OCI-LY3 (cell line): ENCODE results near the gene CYS1.
"Not testable (repeated sequence)": the region's sequence is repeated elsewhere in the genome, so short reads cannot be mapped to it uniquely, and the experiment has no call there.

Experiments used
- H2AFZ ChIP-seq: fragments of 200-600, 300-600 bp; shearing (Covaris generic); 2 replicates; pipeline ENCODE4 v1.6.0; 2014; ENCODE audit warnings: antibody characterized with exemption, low read depth, low read length
- H3K27ac ChIP-seq: fragments of 200-600, 300-600 bp; sonication (generic); 2 replicates; pipeline ENCODE4 v1.5.1; 2014; ENCODE audit warnings: mild to moderate bottlenecking, low read length, moderate library complexity, mixed read lengths
- H3K27me3 ChIP-seq: fragments of 200-600, 300-600 bp; sonication (generic); 2 replicates; pipeline ENCODE4 v1.6.1; 2014; ENCODE audit warnings: low read depth, low read length, mixed read lengths
- H3K36me3 ChIP-seq: fragments of 200-600, 300-600 bp; sonication (generic); replicated peaks from 2 replicates; pipeline ENCODE3; 2014; ENCODE audit warnings: low read depth, low read length, mixed read lengths
- H3K4me1 ChIP-seq: fragments of 300-600, 200-600 bp; sonication (generic); 2 replicates; pipeline ENCODE4 v1.6.1; 2014; ENCODE audit warnings: low read length, mixed read lengths
- H3K4me2 ChIP-seq: fragments of 200-600, 300-600 bp; sonication (generic); 2 replicates; pipeline ENCODE4 v1.6.1; 2014; ENCODE audit warnings: low read length, mixed read lengths
- H3K4me3 ChIP-seq: fragments of 300-600, 200-600 bp; sonication (generic); 2 replicates; pipeline ENCODE4 v1.5.1; 2014; ENCODE audit warnings: antibody characterized with exemption, mild to moderate bottlenecking, low read length, moderate library complexity
- H3K79me2 ChIP-seq: fragments of 300-600, 200-600 bp; shearing (Covaris generic); 2 replicates; pipeline ENCODE4 v1.6.1; 2014; ENCODE audit warnings: mild to moderate bottlenecking, low read length, mixed read lengths
- H3K9ac ChIP-seq: fragments of 300-600, 200-600 bp; shearing (Covaris generic); 2 replicates; pipeline ENCODE4 v1.6.0; 2014; ENCODE audit warnings: mild to moderate bottlenecking, low read length, moderate library complexity
- H3K9me3 ChIP-seq: fragments of 200-600, 300-600 bp; shearing (Covaris generic); 2 replicates; pipeline ENCODE4 v1.6.1; 2014; ENCODE audit warnings: low read length, mixed read lengths; ENCODE audit not compliant: insufficient read depth
- H4K20me1 ChIP-seq: fragments of 200-600, 300-600 bp; sonication (generic); 2 replicates; pipeline ENCODE4 v1.6.1; 2016; ENCODE audit warnings: low read length, mixed read lengths; ENCODE audit not compliant: insufficient read depth
- EZH2phosphoT487 ChIP-seq: fragments of 200-600 bp; shearing (Covaris generic); IDR thresholded peaks from 2 replicates; pipeline ENCODE4 v1.6.1; 2018; ENCODE audit warnings: antibody characterized with exemption, mixed run types, low read depth
- TF ChIP-seq, protein P1 (sequence below): fragments of 200-600, 300-600 bp; sonication (generic); IDR thresholded peaks from 2 replicates; pipeline ENCODE4 v1.5.1; 2014; ENCODE audit warnings: antibody characterized with exemption, low read length, low read depth

Gene CYS1

DNA sequence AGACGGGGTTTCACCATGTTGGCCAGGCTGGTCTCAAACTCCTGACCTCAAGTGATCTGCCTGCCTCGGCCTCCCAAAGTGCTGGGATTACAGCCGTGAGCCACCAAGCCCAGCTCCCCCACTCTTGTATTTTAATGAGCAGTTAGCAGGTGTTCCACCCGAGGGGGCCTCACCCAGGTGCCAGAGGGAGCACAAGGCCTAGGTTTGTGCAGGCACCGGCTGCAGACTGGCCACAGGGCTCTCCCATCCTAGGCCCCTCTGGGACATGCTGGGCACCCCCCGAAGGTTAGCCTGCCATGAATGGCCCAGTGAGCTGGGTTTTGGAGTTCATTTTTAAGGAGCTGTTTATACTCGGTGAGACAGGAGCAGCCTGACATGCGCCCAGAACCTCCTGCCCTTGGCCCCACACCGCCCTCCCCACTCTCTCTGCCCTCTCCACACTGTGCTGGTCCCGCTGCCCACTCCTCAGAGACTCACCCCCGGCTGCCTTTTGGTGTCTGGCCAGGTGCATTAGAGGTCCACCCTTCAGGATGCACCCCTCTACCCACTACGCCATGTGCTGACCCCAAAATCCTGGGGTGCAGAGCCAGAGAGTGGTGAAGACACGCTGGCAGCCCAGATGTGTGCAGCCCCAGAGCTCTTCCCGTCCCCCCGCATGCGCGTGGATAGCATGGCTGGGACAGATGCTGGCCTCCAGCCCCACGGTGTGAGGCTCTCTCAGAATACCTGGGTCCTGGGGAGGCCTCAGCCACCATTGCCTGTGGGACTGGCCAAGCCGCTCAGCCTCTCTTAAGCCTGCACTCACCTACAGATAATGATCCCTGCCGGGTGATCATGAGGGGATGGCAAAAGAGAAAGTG lies 48.1 kb downstream of the CYS1 start:
- H3K36me3 ChIP-seq, result no peaks in the 10 kb centered on the region

DNA sequence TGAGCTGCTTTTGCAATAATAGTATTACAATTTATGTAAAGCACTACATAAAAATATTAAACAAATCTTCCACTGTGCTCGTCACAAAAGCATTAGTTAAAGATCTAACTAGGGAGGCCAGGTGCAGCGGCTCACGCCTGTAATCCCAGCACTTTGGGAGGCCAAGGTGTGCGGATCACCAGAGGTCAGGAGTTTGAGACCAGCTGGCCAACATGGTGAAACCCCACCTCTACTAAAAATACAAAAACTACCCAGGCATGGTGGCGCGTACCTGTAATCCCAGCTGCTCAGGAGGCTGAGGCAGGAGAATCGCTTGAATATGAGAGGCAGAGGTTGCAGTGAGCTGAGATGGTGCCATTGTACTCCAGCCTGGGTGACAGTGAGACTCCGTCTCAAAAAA lies 49.4 kb downstream of the CYS1 start:
- H3K79me2 ChIP-seq, H3K36me3 ChIP-seq, H3K27ac ChIP-seq, H4K20me1 ChIP-seq, H3K27me3 ChIP-seq, H2AFZ ChIP-seq, H3K9me3 ChIP-seq: not testable (repeated sequence)
- Histone ChIP-seq H3K4me3 (peak overlapping the region; percentile 78), H3K4me1 (peaks cover 30% of the 10 kb centered on the region), H3K9ac (peak overlapping the region; percentile 73), H3K4me2 (peak overlapping the region; percentile 98)

More for the DNA sequence above, 48.1 kb downstream of the CYS1 start:
- H3K4me2 ChIP-seq, result peak overlapping the region; percentile 98
- TF ChIP-seq, protein P1, sequence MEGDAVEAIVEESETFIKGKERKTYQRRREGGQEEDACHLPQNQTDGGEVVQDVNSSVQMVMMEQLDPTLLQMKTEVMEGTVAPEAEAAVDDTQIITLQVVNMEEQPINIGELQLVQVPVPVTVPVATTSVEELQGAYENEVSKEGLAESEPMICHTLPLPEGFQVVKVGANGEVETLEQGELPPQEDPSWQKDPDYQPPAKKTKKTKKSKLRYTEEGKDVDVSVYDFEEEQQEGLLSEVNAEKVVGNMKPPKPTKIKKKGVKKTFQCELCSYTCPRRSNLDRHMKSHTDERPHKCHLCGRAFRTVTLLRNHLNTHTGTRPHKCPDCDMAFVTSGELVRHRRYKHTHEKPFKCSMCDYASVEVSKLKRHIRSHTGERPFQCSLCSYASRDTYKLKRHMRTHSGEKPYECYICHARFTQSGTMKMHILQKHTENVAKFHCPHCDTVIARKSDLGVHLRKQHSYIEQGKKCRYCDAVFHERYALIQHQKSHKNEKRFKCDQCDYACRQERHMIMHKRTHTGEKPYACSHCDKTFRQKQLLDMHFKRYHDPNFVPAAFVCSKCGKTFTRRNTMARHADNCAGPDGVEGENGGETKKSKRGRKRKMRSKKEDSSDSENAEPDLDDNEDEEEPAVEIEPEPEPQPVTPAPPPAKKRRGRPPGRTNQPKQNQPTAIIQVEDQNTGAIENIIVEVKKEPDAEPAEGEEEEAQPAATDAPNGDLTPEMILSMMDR, result no peak
- TF ChIP-seq EZH2phosphoT487, result no peak
- H3K79me2 ChIP-seq, result peaks cover 6% of the 10 kb centered on the region; the same call in 1 of the 2 replicates
- H3K4me3 ChIP-seq, result peak overlapping the region; percentile 78; the same call in 1 of the 2 replicates
- no peaks in the 10 kb centered on the region for H3K9me3 ChIP-seq
- no peaks in the 10 kb centered on the region for H4K20me1 ChIP-seq
- no peak overlapping the region for H3K27ac ChIP-seq
- H3K9ac ChIP-seq, result no peak overlapping the region
- H2AFZ ChIP-seq, result no peak overlapping the region
- peaks cover 30% of the 10 kb centered on the region for H3K4me1 ChIP-seq
- H3K27me3 ChIP-seq, result no peaks in the 10 kb centered on the region

DNA sequence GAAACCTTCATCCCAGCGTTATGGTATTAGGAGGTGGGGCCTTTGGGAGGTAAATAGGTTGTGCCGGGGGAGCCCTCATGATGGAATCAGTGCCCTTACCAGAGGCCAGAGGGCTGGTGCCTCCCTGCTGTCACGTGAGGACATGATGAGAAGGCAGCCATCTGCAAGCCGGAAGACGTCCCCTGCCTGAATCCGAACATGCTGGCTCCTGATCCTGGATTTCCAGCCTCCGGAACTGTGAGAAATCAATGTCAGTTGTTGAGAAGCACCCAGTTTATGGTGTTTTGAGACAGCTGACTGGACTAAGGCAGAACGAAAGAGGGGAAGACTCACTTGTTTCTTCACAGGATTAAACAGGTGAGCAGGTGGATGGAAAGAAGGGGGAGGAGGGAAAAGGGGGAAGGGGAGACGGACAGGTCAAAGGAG lies 49.9 kb downstream of the CYS1 start:
- Histone ChIP-seq H3K27me3 (no peaks in the 10 kb centered on the region), H3K9me3 (no peaks in the 10 kb centered on the region), H3K36me3 (no peaks in the 10 kb centered on the region), H4K20me1 (no peaks in the 10 kb centered on the region), H3K9ac (peak overlapping the region; percentile 73), H3K4me1 (peaks cover 30% of the 10 kb centered on the region), H3K79me2 (peaks cover 6% of the 10 kb centered on the region; the same call in 1 of the 2 replicates), H3K27ac (peak overlapping the region; percentile 62), H3K4me3 (peak overlapping the region; percentile 78), H3K4me2 (peak overlapping the region; percentile 98), H2AFZ (peak overlapping the region; percentile 64)
- TF ChIP-seq, protein P1, result no peak
- no peak for TF ChIP-seq EZH2phosphoT487

DNA sequence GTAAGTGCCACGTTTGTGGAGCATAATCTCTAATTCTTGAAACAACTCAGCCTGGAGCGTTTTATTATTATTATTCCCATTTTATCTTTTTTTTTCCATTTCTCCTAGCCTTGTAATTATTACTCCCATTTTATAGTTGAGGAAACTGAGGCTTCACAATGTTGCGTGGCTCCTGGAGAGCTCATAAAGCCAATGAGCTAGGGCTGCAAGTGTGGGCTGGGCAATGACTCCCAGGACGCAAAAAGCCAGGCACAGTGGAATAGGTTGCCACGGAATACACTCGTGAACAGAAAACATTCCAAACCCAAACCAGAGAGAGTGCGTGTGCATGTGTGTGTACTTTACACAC lies 50.4 kb downstream of the CYS1 start:
- no peak for TF ChIP-seq EZH2phosphoT487
- TF ChIP-seq, protein P1, result no peak
- no peaks in the 10 kb centered on the region for H3K36me3 ChIP-seq
- no peaks in the 10 kb centered on the region for H3K27me3 ChIP-seq
- no peaks in the 10 kb centered on the region for H4K20me1 ChIP-seq
- H2AFZ ChIP-seq, result peak overlapping the region; percentile 64
- peak overlapping the region; percentile 78 for H3K4me3 ChIP-seq
- no peaks in the 10 kb centered on the region for H3K9me3 ChIP-seq
- H3K27ac ChIP-seq, result peak overlapping the region; percentile 62
- peaks cover 6% of the 10 kb centered on the region; the same call in 1 of the 2 replicates for H3K79me2 ChIP-seq
- H3K9ac ChIP-seq, result peak overlapping the region; percentile 73
- H3K4me2 ChIP-seq, result peak overlapping the region; percentile 98
- H3K4me1 ChIP-seq, result peaks cover 30% of the 10 kb centered on the region
